Measurements from ENCODE around the gene SIM2.

GRCh38 chr21:36695671-36696389 lies 3.1 kb upstream of the SIM2 start:
- TF ChIP-seq CTCF (IDR thresholded peaks at IDR 0.05): no peak
- no peak for TF ChIP-seq POLR2A (IDR thresholded peaks at IDR 0.05)

All from lower leg skin (tissue), 3 donors.